Measurements from ENCODE around the gene JSRP1.

The JSRP1 gene

DNA sequence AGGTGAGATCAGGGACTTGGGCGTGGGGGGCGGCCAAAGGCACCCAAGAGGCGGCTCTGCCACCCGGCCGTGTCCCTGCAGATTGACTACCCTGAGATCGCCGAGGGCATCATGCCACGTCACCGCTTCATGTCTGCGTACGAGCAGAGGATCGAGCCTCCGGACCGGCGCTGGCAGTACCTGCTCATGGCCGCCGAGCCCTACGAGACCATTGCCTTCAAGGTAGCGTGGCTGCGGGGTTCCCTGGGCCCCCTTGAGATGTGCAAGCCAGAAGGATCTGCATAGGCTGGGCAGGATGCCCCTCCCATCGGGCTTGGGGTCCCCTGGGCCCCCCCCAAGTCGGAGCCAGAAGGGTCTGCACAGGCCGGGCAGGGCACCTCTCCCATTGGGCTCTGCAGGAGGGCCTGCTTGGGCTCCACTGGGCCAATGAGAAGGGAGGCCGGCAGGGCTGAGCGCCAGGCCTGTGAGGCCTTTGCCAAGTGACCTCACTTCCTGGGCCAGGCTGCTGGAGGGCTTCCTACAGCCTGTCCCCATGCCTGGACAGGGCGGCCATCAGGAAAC, 9.3 kb downstream of the JSRP1 start:
- no peak for DNase-seq (ENCODE audit: low read depth)

DNA sequence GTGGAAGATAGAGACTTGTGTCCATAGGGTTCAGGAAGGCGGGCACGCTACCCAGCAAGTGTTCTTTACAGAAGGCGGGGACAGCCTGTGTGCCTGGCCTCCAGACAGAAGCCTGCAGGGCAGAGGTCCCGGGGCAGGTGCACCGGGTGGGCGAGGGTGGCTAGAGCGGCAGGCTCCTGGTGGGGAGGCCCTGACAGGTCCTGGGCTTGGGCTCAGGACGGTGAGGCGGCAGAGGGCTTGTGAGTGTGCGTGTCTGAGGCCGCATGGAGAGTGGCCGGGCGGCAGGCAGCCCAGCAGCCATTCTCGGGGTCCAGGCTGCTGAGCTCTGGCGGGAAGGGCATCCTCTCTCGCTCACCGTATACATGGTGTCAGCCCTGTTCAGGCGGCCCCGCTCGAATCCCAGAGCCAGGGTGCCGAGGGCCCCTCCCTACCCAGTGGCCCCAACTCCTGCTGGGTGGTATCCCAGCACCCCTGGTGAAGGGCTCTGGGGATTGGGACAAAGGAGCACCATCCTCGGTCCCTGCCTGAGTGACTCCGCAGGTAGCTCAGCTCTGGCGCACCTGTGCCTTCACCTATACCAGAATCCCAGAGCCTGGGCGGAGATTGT, 10.1 kb downstream of the JSRP1 start:
- DNase-seq (ENCODE audit: low read depth), result no peak

DNA sequence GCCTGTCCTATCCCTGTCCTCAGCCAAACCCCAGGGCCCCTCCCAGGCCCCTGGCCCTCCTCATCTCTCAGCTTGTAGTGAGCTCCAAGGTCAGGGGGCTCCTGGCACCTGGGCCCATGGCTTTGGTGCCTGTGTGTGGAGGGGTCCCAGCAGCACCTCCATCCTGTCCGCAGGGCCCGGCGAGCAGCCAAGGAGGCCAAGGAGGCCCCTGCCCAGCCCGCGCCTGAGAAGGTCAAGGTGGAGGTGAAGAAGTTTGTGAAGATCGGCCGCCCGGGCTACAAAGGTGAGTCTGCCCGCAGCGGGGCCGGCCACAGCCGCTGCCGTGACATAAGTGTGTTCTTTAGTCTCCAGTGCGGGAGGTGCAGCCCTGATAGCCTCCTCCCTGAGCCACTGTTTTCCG, 10.9 kb downstream of the JSRP1 start:
- no peak for DNase-seq (ENCODE audit: low read depth)

- no peak for DNase-seq (ENCODE audit: low read depth)
Observed at GRCh38 chr19:2244486-2244885, 11.7 kb downstream of the JSRP1 start.

- no peak for DNase-seq (ENCODE audit: low read depth)
Observed at GRCh38 chr19:2244125-2244411, 12.1 kb downstream of the JSRP1 start.

DNA sequence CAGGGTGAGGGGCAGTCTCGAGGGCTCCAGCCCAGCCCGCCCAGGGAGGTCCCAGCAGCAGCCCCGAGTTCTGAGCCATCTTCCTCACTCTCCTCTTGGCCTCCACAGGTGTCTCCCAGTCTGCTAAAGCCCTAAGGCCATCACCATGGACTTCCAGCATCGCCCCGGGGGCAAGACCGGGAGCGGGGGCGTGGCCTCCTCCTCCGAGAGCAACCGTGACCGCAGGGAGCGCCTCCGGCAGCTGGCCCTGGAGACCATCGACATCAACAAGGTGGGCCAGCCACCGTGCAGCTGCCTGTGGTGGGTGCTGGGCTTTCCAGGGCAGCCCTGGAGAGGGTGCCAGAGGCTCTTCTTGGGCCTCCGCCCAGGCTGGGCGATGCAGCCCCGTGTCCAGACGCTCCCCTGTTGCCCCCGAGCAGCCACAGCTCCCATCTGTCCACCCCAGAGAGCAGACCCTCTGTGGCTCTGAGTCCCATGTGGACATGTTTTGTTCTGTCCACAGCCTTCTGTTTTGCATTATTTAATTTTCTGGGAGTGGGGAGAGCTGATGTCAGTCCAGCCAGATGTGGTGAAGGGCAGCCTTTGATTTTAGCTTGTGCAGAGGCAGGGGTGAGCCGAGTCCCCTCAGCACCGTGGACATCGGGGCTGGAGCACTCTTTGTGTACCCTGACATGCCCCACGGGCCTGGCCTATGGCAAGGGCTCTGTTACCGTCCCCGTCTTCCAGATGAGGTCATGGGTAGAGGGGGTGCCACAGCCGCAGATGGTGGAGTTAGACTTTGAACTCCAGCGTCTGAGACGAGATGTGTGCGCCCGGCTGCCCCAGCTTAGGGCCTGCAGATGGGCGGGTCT, 12.7 kb downstream of the JSRP1 start:
- DNase-seq (ENCODE audit: low read depth), result no peak

DNA sequence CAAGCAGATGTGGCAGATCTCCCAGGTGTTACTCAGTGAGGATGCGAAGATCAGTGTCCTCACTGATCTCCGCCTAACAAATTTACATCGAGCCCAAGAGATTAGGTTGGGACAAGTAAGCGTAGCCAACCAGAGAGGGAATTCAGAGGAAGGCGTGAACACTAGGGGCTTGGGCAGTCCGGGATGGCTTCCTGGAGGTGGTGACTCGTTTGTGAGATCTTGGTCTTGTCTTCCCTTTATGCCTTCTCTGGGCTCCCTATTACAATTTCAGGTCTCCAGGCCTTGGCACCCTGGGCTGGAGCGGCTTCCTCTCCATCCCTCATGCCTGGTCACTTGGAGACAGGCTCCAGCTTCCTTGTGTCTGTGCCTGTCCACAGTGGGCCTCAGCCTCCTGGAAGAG, 13.4 kb downstream of the JSRP1 start:
- DNase-seq (ENCODE audit: low read depth), result no peak

- DNase-seq (ENCODE audit: low read depth), result no peak
Observed at GRCh38 chr19:2242092-2242537, 14.1 kb downstream of the JSRP1 start.

DNA sequence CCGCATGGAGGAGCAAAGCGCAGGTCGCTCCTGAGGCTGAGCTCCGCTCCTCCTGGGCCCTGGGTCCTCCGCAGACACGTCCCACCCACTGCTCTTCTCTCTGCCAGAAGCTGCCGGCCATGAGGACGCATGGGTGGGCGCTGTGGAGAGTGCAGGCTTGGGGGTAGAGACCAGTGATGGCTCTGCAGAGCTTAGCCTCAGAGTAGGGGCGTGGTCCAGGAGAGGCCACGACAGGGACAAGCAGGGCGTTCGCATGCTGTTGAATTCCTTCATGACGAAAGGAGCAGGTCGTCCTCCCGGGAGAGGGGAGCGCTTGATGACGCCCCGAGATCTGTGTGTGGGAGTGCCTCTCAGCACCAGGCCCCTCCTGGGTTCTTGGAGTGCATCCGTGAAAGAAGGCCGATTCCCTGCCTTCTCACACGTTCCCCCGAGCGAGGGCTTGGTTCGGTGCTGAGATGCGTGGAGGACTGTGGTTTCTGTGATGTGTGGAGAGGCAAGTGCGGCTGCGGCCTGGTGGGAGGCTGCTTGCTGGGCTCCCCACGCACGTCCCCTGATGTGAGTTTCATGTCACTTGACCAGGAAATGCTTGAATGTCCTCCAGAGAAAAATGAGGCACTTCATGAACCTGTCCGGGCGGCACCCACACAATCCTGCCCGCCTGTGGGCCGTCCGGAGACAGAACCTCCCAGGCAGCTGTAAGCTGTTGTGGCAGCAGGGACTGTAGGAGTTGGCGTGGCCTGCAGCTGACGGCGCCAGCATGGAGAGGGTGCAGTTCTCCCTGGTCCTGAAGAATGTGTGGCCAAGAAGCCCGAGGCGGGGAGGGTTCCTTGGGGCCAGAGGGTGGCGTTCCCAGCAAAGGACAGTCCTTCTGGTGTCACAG, 15.1 kb downstream of the JSRP1 start:
- no peak for DNase-seq (ENCODE audit: low read depth)

DNA sequence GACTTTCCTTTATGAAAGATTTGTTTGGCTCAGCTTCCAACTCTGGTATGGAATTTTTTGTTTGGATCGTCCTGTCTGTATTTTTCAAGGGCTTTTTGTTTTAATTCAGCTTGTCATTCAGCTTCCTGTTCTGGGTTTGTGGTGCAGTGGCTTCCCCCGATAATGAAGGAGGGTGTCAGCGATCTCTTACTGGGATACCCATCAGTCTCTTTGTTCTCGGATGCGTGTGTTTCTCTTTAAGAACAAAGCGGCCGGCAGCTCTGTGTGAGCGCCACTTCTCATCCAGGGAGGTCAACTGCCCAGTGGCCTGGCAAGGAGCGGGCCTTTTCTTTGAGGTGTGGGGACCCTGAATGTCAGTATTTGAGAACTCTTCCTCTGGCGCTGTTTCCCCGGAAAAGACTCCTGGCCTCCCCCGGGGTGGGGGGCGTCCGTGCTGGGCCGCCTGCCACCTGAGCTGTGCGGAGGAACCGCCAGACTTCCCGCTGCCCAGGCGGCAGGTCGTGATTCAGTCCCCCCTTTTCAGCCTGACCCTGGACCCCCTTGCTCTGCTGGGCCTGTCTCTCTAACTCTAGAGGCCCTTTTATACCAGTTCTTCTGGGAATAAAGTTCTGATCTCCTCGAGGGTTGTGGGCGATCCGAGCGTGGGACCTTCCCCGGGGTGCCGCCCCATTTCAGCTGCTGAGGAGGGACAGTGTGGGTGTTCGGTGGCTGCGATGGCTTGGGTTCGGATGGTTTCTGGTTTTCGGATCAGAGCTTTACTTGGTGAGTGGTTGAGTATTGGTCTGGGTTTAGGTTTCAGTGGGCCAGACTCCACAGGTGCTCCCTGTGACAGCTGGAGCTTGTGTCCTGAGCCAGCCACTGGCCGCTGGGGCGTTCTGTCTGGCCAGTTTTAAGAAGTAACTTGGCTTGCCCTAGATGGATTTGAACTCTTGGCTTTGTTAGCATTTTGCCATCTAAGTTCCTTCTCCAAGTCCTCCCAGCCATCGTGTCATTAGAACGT, 16.1 kb downstream of the JSRP1 start:
- DNase-seq (ENCODE audit: low read depth), result peak; percentile 33

DNA sequence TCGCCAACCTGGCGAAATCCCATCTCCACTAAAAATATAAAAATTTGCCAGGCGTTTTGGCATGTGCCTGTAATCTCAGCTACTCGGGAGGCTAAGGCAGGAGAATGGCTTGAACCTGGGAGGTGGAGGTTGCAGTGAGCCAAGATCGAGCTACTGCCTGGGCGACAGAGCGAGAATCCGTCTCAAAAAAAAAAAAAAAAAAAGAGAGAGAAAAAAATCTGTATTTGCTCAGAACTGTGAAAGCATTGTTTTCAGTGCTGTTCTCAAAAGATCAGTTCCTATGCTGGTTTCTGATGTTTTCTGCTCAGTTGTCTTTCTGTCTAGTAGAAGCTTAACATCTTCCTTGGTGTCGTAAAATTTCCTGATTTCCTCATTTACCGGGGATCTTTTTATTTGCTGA, 17.0 kb downstream of the JSRP1 start:
- no peak for DNase-seq (ENCODE audit: low read depth)

GRCh38 chr19:2237869-2238153, 18.4 kb downstream of the JSRP1 start:
- DNase-seq (ENCODE audit: low read depth), result no peak

DNA sequence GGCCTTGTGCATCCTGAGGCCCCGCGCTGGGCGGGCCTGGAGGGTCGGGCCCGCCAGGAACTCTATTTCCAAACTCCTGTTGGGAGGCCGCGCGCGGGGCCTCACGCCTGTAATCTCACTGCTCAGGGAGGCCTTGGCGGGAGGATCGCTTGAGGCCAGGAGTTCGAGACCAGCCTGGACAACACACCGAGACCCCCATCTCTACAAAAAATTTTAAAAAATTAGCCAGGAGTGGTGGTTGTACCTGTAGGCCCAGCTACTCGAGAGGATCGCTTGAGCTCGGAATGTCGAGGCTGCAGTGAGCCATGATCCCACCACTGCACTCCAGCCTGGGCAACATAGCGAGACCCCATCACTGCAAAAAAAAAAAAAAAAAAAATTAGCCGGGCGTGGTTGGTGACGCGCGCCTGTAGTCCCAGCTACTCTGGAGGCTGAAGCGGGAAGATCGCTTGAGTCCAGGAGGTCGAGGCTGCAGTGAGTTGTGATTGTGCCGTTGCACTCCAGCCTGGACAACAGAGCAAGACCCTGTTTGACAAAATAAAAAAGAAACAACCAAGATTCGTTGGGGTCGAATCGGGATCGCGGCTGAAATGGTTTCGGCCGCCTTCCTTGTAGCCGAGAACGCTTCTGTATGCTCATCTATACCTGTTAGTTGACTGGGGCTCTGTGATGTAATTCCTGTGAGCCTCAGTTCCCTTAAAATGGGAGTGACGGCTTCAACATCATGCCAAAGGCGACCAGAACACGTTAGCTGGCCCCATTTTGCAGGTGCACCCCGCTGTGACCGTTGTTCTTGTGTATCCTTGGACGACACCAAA, 19.0 kb downstream of the JSRP1 start:
- DNase-seq (ENCODE audit: low read depth), result no peak

DNA sequence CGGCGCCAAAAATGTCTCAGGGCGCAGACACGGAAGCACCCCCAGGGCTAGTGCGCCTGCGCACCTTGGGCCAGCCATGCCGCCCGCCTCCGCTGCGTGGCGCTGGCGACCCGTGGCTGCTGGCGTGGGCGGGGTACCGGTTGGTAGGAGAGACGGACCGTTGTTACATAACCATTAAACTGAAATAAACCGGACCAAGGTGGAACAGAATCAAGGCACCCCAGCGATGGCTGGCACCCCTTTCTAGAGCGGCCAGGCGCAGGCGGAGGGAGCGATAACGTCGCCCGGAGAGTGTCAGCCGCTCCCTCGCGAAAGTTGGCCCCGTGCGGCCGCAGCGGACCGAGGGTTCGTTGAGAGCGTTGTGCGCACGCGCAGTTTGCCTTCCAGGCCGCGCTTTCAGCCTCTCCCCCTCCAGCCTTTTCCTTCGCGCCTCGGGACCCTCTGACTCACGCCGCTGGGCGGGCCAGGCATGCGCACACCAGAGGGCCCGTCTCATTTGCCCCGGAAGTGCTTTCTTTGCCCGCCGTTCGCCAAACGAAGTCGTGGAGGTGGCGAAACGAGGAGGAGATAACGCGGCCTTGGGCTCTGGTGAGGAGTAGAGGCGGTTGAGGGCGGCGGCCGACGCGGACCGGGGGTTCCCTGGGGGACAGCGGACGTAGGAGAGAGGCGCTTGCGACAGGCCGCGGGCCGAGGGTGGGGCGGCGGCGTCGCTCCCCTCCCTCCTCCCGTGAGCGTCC, 19.7 kb downstream of the JSRP1 start, which contains the start of the genes PLEKHJ1 and SF3A2:
TSS of gene PLEKHJ1 (minus strand) at position 16 of the 737 bp plus-strand sequence. CDS start 81 bp downstream, outside the sequence.
TSS of gene SF3A2 (plus strand) at position 511 of the 737 bp plus-strand sequence. CDS start 6,595 bp downstream, outside the sequence.
- peak; percentile 95 for DNase-seq (ENCODE audit: low read depth)

DNA sequence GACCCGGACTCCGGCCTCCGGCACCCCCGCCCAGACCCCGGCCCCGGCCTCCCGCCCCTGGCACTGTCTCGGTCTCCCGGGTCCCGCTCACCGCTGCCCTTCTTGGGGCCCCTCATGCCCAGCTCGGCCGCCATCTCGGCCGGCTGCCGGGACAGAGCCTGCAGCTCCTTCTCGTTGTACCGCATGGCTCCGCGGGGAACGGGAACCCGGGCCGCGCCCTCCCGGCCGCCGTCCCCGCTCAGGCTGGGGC, 20.2 kb downstream of the JSRP1 start:
- DNase-seq (ENCODE audit: low read depth), result no peak

- no peak for DNase-seq (ENCODE audit: low read depth)
Observed at GRCh38 chr19:2235381-2236063, 20.7 kb downstream of the JSRP1 start.

- no peak for DNase-seq (ENCODE audit: low read depth)
Observed at GRCh38 chr19:2234996-2235380, 21.2 kb downstream of the JSRP1 start.

DNA sequence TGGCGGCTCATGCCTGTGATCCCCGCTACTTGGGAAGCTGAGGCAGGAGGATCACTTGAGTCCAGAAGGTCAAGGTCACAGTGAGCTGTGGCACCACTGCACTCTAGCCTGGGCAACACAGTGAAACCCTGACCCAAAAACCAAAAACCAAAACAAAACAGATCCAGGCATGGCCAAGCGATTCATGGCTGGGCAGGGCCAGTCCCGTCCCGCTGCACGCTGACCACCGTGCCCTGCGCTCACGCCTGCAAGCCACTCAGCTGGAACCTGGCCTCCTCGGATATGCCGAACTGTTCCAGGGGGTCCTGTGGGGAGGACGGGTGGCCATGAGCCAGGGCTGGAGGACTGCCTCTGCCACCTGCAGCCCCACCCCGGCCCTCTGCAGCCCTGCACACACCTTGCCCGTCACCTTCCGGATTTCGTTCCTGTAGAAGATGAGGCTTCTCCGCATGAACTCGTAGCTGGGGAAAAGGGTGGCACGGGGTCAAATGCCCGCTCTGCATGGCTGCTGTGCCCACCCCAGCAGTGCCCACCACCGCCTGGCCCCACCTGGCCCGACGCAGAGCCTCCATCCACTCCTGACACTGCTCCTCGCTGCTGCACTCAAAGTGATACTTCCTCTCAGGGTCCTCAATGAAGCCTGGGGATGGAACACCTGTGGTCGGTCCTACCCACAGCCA, 22.5 kb downstream of the JSRP1 start:
- no peak for DNase-seq (ENCODE audit: low read depth)

Measured in T follicular helper cell (primary cell).